Panc1 (cell line): Measurements from ENCODE around the gene USH1C. TPM values are rescaled to one million over a fixed set of nuclear protein-coding genes. Genes with fewer than 3 reads are reported as not detected.

Experiments
- ATAC-seq: fragments of 200-7000 bp; cut with Tn5 transposase; 2 replicates; pipeline ENCODE4 v1.9.1; 2020; ENCODE audit warnings: mild to moderate bottlenecking, moderate library complexity
- BruUV-seq: library from RNA; stranded (reverse); fragments of 400-500 nt; replicated peaks from 2 replicates; lab custom pipeline; 2021; lab: Mats Ljungman, UMichigan
- CTCF ChIA-PET: fragments of 300-600 bp; sonication (Branson Sonifier 250); formaldehyde crosslinking; loops from one replicate; lab custom pipeline; 2022; ENCODE audit warnings: antibody characterized with exemption; lab: Charles Lee
- POLR2A ChIA-PET: fragments of 300-600 bp; sonication (Branson Sonifier 250); formaldehyde crosslinking; loops from one replicate; lab custom pipeline; 2022; ENCODE audit warnings: antibody characterized with exemption; lab: Charles Lee
- DNase-seq: peaks from one replicate; pipeline ENCODE4 v3.0.0-alpha.2; 2010; ENCODE audit warnings: low read depth, low spot score
- H3K27ac ChIP-seq: 2 replicates; pipeline ENCODE4 v1.5.1; 2011; ENCODE audit warnings: mild to moderate bottlenecking, low read length, inconsistent platforms
- H3K27me3 ChIP-seq: fragments of 200-500 bp; sonication (Bioruptor generic); 2 replicates; pipeline ENCODE4 v1.6.0; 2014; ENCODE audit warnings: low read length, inconsistent platforms; ENCODE audit not compliant: control insufficient read depth, insufficient read depth
- H3K36me3 ChIP-seq: fragments of 200-500 bp; sonication (Bioruptor generic); 2 replicates; pipeline ENCODE4 v1.5.1; 2014; ENCODE audit warnings: inconsistent platforms, mild to moderate bottlenecking, low read length, moderate library complexity; ENCODE audit not compliant: control insufficient read depth, insufficient read depth
- H3K4me1 ChIP-seq: 2 replicates; pipeline ENCODE4 v1.5.1; 2011; ENCODE audit warnings: inconsistent platforms, mild to moderate bottlenecking, low read length, moderate library complexity; ENCODE audit not compliant: control insufficient read depth, insufficient read depth
- H3K4me3 ChIP-seq, 2 experiments: 2 replicates each; pipeline ENCODE4 v1.5.1; 2011 to 2012; ENCODE audit warnings: low read depth in 2 of 2, low read length in 2 of 2, mild to moderate bottlenecking in 2 of 2, inconsistent platforms in 1 of 2, moderate library complexity in 1 of 2
- H3K9me3 ChIP-seq: fragments of 200-500 bp; sonication (Bioruptor generic); 2 replicates; pipeline ENCODE4 v1.5.1; 2014; ENCODE audit warnings: low read depth, mild to moderate bottlenecking, inconsistent platforms, low read length, moderate library complexity; ENCODE audit not compliant: control insufficient read depth, insufficient read depth
- CTCF ChIP-seq: fragments of 450-650 bp; IDR thresholded peaks from 2 replicates; pipeline ENCODE4 v1.5.1; 2017; ENCODE audit warnings: mild to moderate bottlenecking
- POLR2AphosphoS5 ChIP-seq: IDR thresholded peaks from 2 replicates; pipeline ENCODE4 v1.6.1; 2012; ENCODE audit warnings: mild to moderate bottlenecking, low read depth, low read length, moderate library complexity
- REST ChIP-seq, 2 experiments: IDR thresholded peaks; 2 replicates each; pipeline ENCODE4 v1.6.1; 2011 to 2012; ENCODE audit warnings: low read depth in 2 of 2, control low read depth in 1 of 2, low read length in 1 of 2, mild to moderate bottlenecking in 1 of 2, moderate library complexity in 1 of 2; ENCODE audit not compliant: insufficient read depth in 1 of 2
- SIN3A ChIP-seq: IDR thresholded peaks from 2 replicates; pipeline ENCODE4 v1.6.1; 2012; ENCODE audit warnings: low read depth, mild to moderate bottlenecking, low read length, moderate library complexity, borderline replicate concordance; ENCODE audit not compliant: insufficient read depth
- TCF7L2 ChIP-seq: IDR thresholded peaks from 2 replicates; pipeline ENCODE4 v1.6.1; 2011; ENCODE audit warnings: mild to moderate bottlenecking, low read depth, low read length, inconsistent platforms
- in situ Hi-C: cut with HindIII; loops from 2 replicates; pipeline ENCODE4 v1.10.0; 2016; ENCODE audit warnings: low sequenced_read_pairs, low pct_unique_long_range_greater_than_20kb
- intact Hi-C: fragments of 100-400 bp; cut with micrococcal nuclease; formaldehyde crosslinking; loops from one replicate; pipeline ENCODE4 v1.10.0; 2022; ENCODE audit not compliant: unreplicated experiment
- total RNA-seq: library from RNA; stranded (reverse); gene quantifications from one replicate; pipeline ENCODE4 v1.2.1, GENCODE V29; 2021; ENCODE audit not compliant: unreplicated experiment

The USH1C gene
- total RNA-seq, 1 experiment from 2014 or later = not detected

GRCh38 chr11:17535488-17535887 lies 8.7 kb downstream of the USH1C start:
- DNase-seq = no peak
- no peaks in the 10 kb centered on the region for H3K9me3 ChIP-seq
- no TSS peak for BruUV-seq
- TF ChIP-seq REST (IDR thresholded peaks at IDR 0.05; ENCODE audit: insufficient read depth in 1 of 2, low read depth in 2 of 2, low read length in 1 of 2) (no peak), POLR2AphosphoS5 (no peak), TCF7L2 (no peak), CTCF (no peak), SIN3A (no peak)
- POLR2A ChIA-PET = no interaction called here
- H3K4me1 ChIP-seq = no peaks in the 10 kb centered on the region
- ATAC-seq = no peak
- H3K27me3 ChIP-seq = peaks cover 3% of the 10 kb centered on the region
- no peak overlapping the region for H3K27ac ChIP-seq
- no peak overlapping the region for H3K4me3 ChIP-seq
- CTCF ChIA-PET = no interaction called here
- intact Hi-C loops = no loop called here
- in situ Hi-C loops = no loop called here
- H3K36me3 ChIP-seq = no peaks in the 10 kb centered on the region

- no peaks in the 10 kb centered on the region for H3K4me1 ChIP-seq
- no peak overlapping the region for H3K4me3 ChIP-seq
- peaks cover 3% of the 10 kb centered on the region for H3K27me3 ChIP-seq
- intact Hi-C loops = no loop called here
- ATAC-seq (no peak), DNase-seq (no peak)
- no peaks in the 10 kb centered on the region for H3K36me3 ChIP-seq
- ChIA-PET POLR2A (no interaction called here), CTCF (no interaction called here)
- no peaks in the 10 kb centered on the region for H3K9me3 ChIP-seq
- TF ChIP-seq TCF7L2 (no peak), CTCF (no peak)
- no TSS peak for BruUV-seq
- in situ Hi-C loops = no loop called here
- H3K27ac ChIP-seq = no peak overlapping the region
These were observed 10.3 kb downstream of the USH1C start for GRCh38 chr11:17533778-17534415.
